ENCODE results near the gene DLG2. TPM values are rescaled to one million over a fixed set of nuclear protein-coding genes. Genes with fewer than 3 reads are reported as not detected.

Gene DLG2
- total RNA-seq, 1 experiment from 2014 or later, result 17.5 TPM

DNA sequence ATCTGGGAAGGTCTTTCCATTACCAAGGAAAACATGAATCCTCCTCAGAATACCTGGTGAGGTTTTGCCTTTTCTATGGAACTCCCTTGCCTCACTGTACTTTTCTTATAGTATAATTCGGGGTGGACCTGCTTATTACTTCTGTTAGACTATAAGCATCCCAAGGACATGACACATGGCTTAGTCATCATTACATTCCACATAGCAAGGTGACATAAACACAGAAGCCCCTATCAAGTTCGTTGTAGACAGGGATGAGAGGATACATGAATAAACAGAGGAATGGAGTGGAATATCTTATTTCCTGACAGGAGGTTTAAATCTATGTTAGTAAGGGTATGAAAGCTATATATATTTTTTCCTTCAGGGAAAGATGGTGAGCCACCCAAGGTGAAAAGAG lies 1808.8 kb downstream of the DLG2 start:
- DNase-seq (ENCODE audit: low spot score), result no peak
- Mint-ChIP-seq H3K36me3 (no peaks in the 10 kb centered on the region), H3K4me1 (no peaks in the 10 kb centered on the region), H3K9me3 (no peaks in the 10 kb centered on the region), H3K4me3 (no peak overlapping the region), H3K27me3 (ENCODE audit: low read depth) (no peaks in the 10 kb centered on the region), H3K27ac (no peak overlapping the region)
- TF ChIP-seq, protein P1, sequence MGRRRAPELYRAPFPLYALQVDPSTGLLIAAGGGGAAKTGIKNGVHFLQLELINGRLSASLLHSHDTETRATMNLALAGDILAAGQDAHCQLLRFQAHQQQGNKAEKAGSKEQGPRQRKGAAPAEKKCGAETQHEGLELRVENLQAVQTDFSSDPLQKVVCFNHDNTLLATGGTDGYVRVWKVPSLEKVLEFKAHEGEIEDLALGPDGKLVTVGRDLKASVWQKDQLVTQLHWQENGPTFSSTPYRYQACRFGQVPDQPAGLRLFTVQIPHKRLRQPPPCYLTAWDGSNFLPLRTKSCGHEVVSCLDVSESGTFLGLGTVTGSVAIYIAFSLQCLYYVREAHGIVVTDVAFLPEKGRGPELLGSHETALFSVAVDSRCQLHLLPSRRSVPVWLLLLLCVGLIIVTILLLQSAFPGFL (CRISPR knock-in tag; IDR thresholded peaks at IDR 0.05; ENCODE audit: borderline replicate concordance), result no peak
- TF ChIP-seq, protein P2, sequence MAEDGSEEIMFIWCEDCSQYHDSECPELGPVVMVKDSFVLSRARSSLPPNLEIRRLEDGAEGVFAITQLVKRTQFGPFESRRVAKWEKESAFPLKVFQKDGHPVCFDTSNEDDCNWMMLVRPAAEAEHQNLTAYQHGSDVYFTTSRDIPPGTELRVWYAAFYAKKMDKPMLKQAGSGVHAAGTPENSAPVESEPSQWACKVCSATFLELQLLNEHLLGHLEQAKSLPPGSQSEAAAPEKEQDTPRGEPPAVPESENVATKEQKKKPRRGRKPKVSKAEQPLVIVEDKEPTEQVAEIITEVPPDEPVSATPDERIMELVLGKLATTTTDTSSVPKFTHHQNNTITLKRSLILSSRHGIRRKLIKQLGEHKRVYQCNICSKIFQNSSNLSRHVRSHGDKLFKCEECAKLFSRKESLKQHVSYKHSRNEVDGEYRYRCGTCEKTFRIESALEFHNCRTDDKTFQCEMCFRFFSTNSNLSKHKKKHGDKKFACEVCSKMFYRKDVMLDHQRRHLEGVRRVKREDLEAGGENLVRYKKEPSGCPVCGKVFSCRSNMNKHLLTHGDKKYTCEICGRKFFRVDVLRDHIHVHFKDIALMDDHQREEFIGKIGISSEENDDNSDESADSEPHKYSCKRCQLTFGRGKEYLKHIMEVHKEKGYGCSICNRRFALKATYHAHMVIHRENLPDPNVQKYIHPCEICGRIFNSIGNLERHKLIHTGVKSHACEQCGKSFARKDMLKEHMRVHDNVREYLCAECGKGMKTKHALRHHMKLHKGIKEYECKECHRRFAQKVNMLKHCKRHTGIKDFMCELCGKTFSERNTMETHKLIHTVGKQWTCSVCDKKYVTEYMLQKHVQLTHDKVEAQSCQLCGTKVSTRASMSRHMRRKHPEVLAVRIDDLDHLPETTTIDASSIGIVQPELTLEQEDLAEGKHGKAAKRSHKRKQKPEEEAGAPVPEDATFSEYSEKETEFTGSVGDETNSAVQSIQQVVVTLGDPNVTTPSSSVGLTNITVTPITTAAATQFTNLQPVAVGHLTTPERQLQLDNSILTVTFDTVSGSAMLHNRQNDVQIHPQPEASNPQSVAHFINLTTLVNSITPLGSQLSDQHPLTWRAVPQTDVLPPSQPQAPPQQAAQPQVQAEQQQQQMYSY (CRISPR knock-in tag; IDR thresholded peaks at IDR 0.05), result no peak
- TF ChIP-seq, protein P3, sequence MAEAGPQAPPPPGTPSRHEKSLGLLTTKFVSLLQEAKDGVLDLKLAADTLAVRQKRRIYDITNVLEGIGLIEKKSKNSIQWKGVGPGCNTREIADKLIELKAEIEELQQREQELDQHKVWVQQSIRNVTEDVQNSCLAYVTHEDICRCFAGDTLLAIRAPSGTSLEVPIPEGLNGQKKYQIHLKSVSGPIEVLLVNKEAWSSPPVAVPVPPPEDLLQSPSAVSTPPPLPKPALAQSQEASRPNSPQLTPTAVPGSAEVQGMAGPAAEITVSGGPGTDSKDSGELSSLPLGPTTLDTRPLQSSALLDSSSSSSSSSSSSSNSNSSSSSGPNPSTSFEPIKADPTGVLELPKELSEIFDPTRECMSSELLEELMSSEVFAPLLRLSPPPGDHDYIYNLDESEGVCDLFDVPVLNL (CRISPR knock-in tag; IDR thresholded peaks at IDR 0.05; ENCODE audit: borderline replicate concordance, low read depth), result no peak
- TF ChIP-seq GRHL2 (CRISPR knock-in tag; IDR thresholded peaks at IDR 0.05; ENCODE audit: insufficient replicate concordance, severe bottlenecking) (no peak), JAZF1 (CRISPR knock-in tag; IDR thresholded peaks at IDR 0.05) (no peak), SP1 (CRISPR knock-in tag; conservative IDR thresholded peaks at IDR 0.05) (no peak), ZNF416 (CRISPR knock-in tag; IDR thresholded peaks at IDR 0.05) (no peak), ATF1 (CRISPR knock-in tag; IDR thresholded peaks at IDR 0.05) (no peak)
- TF ChIP-seq, protein P4, sequence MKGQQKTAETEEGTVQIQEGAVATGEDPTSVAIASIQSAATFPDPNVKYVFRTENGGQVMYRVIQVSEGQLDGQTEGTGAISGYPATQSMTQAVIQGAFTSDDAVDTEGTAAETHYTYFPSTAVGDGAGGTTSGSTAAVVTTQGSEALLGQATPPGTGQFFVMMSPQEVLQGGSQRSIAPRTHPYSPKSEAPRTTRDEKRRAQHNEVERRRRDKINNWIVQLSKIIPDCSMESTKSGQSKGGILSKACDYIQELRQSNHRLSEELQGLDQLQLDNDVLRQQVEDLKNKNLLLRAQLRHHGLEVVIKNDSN (CRISPR knock-in tag; IDR thresholded peaks at IDR 0.05), result no peak
- TF ChIP-seq, protein P5, sequence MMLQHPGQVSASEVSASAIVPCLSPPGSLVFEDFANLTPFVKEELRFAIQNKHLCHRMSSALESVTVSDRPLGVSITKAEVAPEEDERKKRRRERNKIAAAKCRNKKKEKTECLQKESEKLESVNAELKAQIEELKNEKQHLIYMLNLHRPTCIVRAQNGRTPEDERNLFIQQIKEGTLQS (CRISPR knock-in tag; conservative IDR thresholded peaks at IDR 0.05), result no peak
- TF ChIP-seq, protein P6, sequence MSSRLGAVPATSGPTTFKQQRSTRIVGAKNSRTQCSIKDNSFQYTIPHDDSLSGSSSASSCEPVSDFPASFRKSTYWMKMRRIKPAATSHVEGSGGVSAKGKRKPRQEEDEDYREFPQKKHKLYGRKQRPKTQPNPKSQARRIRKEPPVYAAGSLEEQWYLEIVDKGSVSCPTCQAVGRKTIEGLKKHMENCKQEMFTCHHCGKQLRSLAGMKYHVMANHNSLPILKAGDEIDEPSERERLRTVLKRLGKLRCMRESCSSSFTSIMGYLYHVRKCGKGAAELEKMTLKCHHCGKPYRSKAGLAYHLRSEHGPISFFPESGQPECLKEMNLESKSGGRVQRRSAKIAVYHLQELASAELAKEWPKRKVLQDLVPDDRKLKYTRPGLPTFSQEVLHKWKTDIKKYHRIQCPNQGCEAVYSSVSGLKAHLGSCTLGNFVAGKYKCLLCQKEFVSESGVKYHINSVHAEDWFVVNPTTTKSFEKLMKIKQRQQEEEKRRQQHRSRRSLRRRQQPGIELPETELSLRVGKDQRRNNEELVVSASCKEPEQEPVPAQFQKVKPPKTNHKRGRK (CRISPR knock-in tag; IDR thresholded peaks at IDR 0.05; ENCODE audit: borderline replicate concordance), result no peak
- TF ChIP-seq, protein P7, sequence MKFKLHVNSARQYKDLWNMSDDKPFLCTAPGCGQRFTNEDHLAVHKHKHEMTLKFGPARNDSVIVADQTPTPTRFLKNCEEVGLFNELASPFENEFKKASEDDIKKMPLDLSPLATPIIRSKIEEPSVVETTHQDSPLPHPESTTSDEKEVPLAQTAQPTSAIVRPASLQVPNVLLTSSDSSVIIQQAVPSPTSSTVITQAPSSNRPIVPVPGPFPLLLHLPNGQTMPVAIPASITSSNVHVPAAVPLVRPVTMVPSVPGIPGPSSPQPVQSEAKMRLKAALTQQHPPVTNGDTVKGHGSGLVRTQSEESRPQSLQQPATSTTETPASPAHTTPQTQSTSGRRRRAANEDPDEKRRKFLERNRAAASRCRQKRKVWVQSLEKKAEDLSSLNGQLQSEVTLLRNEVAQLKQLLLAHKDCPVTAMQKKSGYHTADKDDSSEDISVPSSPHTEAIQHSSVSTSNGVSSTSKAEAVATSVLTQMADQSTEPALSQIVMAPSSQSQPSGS (CRISPR knock-in tag; IDR thresholded peaks at IDR 0.05; ENCODE audit: borderline replicate concordance, low read depth), result no peak
- TF ChIP-seq, protein P8, sequence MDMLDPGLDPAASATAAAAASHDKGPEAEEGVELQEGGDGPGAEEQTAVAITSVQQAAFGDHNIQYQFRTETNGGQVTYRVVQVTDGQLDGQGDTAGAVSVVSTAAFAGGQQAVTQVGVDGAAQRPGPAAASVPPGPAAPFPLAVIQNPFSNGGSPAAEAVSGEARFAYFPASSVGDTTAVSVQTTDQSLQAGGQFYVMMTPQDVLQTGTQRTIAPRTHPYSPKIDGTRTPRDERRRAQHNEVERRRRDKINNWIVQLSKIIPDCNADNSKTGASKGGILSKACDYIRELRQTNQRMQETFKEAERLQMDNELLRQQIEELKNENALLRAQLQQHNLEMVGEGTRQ (CRISPR knock-in tag; IDR thresholded peaks at IDR 0.05), result no peak
- TF ChIP-seq, protein P9, sequence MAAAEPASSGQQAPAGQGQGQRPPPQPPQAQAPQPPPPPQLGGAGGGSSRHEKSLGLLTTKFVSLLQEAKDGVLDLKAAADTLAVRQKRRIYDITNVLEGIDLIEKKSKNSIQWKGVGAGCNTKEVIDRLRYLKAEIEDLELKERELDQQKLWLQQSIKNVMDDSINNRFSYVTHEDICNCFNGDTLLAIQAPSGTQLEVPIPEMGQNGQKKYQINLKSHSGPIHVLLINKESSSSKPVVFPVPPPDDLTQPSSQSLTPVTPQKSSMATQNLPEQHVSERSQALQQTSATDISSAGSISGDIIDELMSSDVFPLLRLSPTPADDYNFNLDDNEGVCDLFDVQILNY (CRISPR knock-in tag; IDR thresholded peaks at IDR 0.05), result no peak
- TF ChIP-seq, protein P10, sequence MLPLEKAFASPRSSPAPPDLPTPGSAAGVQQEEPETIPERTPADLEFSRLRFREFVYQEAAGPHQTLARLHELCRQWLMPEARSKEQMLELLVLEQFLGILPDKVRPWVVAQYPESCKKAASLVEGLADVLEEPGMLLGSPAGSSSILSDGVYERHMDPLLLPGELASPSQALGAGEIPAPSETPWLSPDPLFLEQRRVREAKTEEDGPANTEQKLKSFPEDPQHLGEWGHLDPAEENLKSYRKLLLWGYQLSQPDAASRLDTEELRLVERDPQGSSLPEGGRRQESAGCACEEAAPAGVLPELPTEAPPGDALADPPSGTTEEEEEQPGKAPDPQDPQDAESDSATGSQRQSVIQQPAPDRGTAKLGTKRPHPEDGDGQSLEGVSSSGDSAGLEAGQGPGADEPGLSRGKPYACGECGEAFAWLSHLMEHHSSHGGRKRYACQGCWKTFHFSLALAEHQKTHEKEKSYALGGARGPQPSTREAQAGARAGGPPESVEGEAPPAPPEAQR (CRISPR knock-in tag; IDR thresholded peaks at IDR 0.05), result no peak
- TF ChIP-seq, protein P11, sequence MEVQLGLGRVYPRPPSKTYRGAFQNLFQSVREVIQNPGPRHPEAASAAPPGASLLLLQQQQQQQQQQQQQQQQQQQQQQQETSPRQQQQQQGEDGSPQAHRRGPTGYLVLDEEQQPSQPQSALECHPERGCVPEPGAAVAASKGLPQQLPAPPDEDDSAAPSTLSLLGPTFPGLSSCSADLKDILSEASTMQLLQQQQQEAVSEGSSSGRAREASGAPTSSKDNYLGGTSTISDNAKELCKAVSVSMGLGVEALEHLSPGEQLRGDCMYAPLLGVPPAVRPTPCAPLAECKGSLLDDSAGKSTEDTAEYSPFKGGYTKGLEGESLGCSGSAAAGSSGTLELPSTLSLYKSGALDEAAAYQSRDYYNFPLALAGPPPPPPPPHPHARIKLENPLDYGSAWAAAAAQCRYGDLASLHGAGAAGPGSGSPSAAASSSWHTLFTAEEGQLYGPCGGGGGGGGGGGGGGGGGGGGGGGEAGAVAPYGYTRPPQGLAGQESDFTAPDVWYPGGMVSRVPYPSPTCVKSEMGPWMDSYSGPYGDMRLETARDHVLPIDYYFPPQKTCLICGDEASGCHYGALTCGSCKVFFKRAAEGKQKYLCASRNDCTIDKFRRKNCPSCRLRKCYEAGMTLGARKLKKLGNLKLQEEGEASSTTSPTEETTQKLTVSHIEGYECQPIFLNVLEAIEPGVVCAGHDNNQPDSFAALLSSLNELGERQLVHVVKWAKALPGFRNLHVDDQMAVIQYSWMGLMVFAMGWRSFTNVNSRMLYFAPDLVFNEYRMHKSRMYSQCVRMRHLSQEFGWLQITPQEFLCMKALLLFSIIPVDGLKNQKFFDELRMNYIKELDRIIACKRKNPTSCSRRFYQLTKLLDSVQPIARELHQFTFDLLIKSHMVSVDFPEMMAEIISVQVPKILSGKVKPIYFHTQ (CRISPR knock-in tag; IDR thresholded peaks at IDR 0.05), result no peak
- TF ChIP-seq, protein P12, sequence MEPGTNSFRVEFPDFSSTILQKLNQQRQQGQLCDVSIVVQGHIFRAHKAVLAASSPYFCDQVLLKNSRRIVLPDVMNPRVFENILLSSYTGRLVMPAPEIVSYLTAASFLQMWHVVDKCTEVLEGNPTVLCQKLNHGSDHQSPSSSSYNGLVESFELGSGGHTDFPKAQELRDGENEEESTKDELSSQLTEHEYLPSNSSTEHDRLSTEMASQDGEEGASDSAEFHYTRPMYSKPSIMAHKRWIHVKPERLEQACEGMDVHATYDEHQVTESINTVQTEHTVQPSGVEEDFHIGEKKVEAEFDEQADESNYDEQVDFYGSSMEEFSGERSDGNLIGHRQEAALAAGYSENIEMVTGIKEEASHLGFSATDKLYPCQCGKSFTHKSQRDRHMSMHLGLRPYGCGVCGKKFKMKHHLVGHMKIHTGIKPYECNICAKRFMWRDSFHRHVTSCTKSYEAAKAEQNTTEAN (CRISPR knock-in tag; IDR thresholded peaks at IDR 0.05), result no peak
- no peak for ATAC-seq
- CTCF ChIA-PET, result interaction anchor here (0.7 to 1.5 kb wide), 4 partner anchors 13 to 525 kb away, joined by 3 to 5 read pairs (median 3); no protein-coding TSS in a partner anchor
- POLR2A ChIA-PET, result no interaction called here

Data from WTC11 (cell line).